GM23248 (cell line): ENCODE data around the gene ACSL6. TPM values are rescaled to one million over a fixed set of nuclear protein-coding genes. Genes with fewer than 3 reads are reported as not detected.

Experiments
- DNase-seq: peaks from one replicate; pipeline ENCODE4 v3.0.0-alpha.2; 2015
- H2AFZ ChIP-seq: fragments of 200-600 bp; sonication (generic); 2 replicates; pipeline ENCODE4 v1.6.1; 2016; ENCODE audit warnings: antibody characterized with exemption
- H3F3A ChIP-seq: fragments of 200-600 bp; sonication (generic); 2 replicates; pipeline ENCODE4 v1.6.1; 2016; ENCODE audit warnings: mild to moderate bottlenecking, antibody characterized with exemption, mixed run types; ENCODE audit not compliant: insufficient read depth
- H3K27ac ChIP-seq: fragments of 200-600 bp; sonication (generic); 2 replicates; pipeline ENCODE4 v1.5.1; 2016; ENCODE audit warnings: mild to moderate bottlenecking
- H3K27me3 ChIP-seq: fragments of 200-600 bp; sonication (generic); replicated peaks from 2 replicates; pipeline ENCODE4 v1.6.1; 2016; ENCODE audit warnings: mild to moderate bottlenecking; ENCODE audit not compliant: insufficient read depth
- H3K36me3 ChIP-seq: fragments of 200-600 bp; sonication (generic); 2 replicates; pipeline ENCODE4 v1.6.1; 2016; ENCODE audit warnings: low read depth, mild to moderate bottlenecking
- H3K4me1 ChIP-seq: fragments of 200-600 bp; sonication (generic); 2 replicates; pipeline ENCODE4 v1.6.1; 2016; ENCODE audit warnings: mild to moderate bottlenecking; ENCODE audit not compliant: insufficient read depth
- H3K4me2 ChIP-seq: fragments of 200-600 bp; sonication (generic); one replicate; pipeline ENCODE4 v1.6.1; 2016; ENCODE audit warnings: mild to moderate bottlenecking; ENCODE audit not compliant: unreplicated experiment
- H3K4me3 ChIP-seq: fragments of 200-600 bp; sonication (generic); 2 replicates; pipeline ENCODE4 v1.5.1; 2016; ENCODE audit warnings: mild to moderate bottlenecking
- H3K79me2 ChIP-seq: fragments of 200-600 bp; sonication (generic); 2 replicates; pipeline ENCODE4 v1.6.1; 2016; ENCODE audit warnings: mild to moderate bottlenecking; ENCODE audit not compliant: insufficient read depth
- H3K9ac ChIP-seq: fragments of 200-600 bp; sonication (generic); 2 replicates; pipeline ENCODE4 v1.6.1; 2016; ENCODE audit warnings: mild to moderate bottlenecking
- H3K9me2 ChIP-seq: fragments of 200-600 bp; sonication (generic); 2 replicates; pipeline ENCODE4 v1.6.1; 2016; ENCODE audit warnings: mixed run types, mild to moderate bottlenecking, moderate library complexity; ENCODE audit not compliant: insufficient read depth
- H3K9me3 ChIP-seq: fragments of 200-600 bp; sonication (generic); one replicate; pipeline ENCODE4 v1.6.1; 2017; ENCODE audit warnings: low read depth
- H4K20me1 ChIP-seq: fragments of 200-600 bp; sonication (generic); 2 replicates; pipeline ENCODE4 v1.6.0; 2016; ENCODE audit not compliant: insufficient read depth
- EZH2 ChIP-seq: fragments of 200-600 bp; sonication (generic); IDR thresholded peaks from 2 replicates; pipeline ENCODE4 v1.6.1; 2018; ENCODE audit warnings: antibody characterized with exemption, mild to moderate bottlenecking; ENCODE audit not compliant: insufficient read depth, poor library complexity, severe bottlenecking
- EZH2phosphoT487 ChIP-seq: fragments of 200-600 bp; sonication (generic); IDR thresholded peaks from 2 replicates; pipeline ENCODE4 v1.6.1; 2018; ENCODE audit warnings: antibody characterized with exemption, moderate library complexity, mild to moderate bottlenecking, low read depth; ENCODE audit not compliant: insufficient read depth
- WGBS, 2 experiments: methylation state at CpG; one replicate each; pipeline ENCODE4 v1.1.6; 2015 to 2017; ENCODE audit warnings: low lambda C conversion rate in 2 of 2, low coverage in 1 of 2; ENCODE audit errors: missing lambda C conversion rate in 2 of 2; 5-methylcytosine and 5-hydroxymethylcytosine counted together
- in situ Hi-C: fragments of 300-500 bp; cut with MboI; formaldehyde crosslinking; loops from 2 replicates; pipeline ENCODE4 v1.15.0; 2020
- polyA plus RNA-seq: library from polyadenylated mRNA; unstranded; fragments of >200 nt; fragmentation: Nextera tagmentation; extraction: Ambion mirVana; gene quantifications from 2 replicates; pipeline ENCODE4 v1.2.1, GENCODE V29; 2016
- total RNA-seq: library from RNA; depleted of rRNA; stranded (reverse); fragments of >200 nt; shearing (Covaris generic); gene quantifications from 2 replicates; pipeline ENCODE4 v1.2.3, GENCODE V29; 2014

ACSL6 gene
- total and polyA plus RNA-seq, 2 experiments from 2014 or later: 0.11 TPM; not detected in 1

GRCh38 chr5:131968396-131968954 is 43.0 kb downstream of the ACSL6 start:
- no peaks in the 10 kb centered on the region for H3K9me2 ChIP-seq
- no peaks in the 10 kb centered on the region for H3K79me2 ChIP-seq
- no peaks in the 10 kb centered on the region for H3F3A ChIP-seq
- H2AFZ ChIP-seq: no peak overlapping the region
- peaks cover 3% of the 10 kb centered on the region; the same call in 1 of the 2 replicates for H3K27me3 ChIP-seq
- H3K4me3 ChIP-seq: no peak overlapping the region
- H4K20me1 ChIP-seq: no peaks in the 10 kb centered on the region
- H3K9me3 ChIP-seq: no peaks in the 10 kb centered on the region
- peak; percentile 35 for DNase-seq
- no peaks in the 10 kb centered on the region for H3K4me1 ChIP-seq
- in situ Hi-C loops: no loop called here
- H3K4me2 ChIP-seq: no peak overlapping the region
- TF ChIP-seq EZH2phosphoT487 (no peak), EZH2 (no peak)
- H3K27ac ChIP-seq: no peak overlapping the region
- H3K36me3 ChIP-seq: no peaks in the 10 kb centered on the region
- no peak overlapping the region for H3K9ac ChIP-seq
- 39 to 43% methylated on average over 5 of the region's 5 CpGs for WGBS, 2 experiments

DNA sequence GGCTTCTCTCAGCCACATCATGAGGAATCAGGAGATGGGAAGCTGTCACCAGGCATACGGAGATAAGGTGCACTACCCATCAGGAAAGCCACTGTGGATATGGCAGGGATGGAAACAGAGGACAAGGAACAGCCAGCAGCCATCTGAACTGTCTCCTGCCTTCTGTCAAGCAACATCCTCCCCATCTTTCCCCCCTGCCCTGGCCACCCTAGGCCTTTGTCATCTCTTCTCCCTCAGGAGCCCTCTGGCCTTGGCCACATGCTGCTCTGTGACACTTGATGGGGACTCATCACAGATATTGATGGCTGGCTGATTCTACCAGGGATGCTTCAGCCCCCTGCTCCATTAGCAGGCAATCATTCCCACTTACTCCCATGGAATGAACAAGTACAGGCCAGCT is 44.9 kb downstream of the ACSL6 start:
- H3K4me2 ChIP-seq: no peak overlapping the region
- no peak overlapping the region for H3K9ac ChIP-seq
- no peaks in the 10 kb centered on the region for H3F3A ChIP-seq
- H3K9me3 ChIP-seq: no peaks in the 10 kb centered on the region
- WGBS, 2 experiments: 41 to 47% methylated on average over 1 of the region's 1 CpG
- H3K27ac ChIP-seq: no peak overlapping the region
- TF ChIP-seq EZH2: no peak
- H3K4me3 ChIP-seq: no peak overlapping the region
- DNase-seq: no peak
- no peaks in the 10 kb centered on the region for H3K9me2 ChIP-seq
- H3K79me2 ChIP-seq: no peaks in the 10 kb centered on the region
- no peaks in the 10 kb centered on the region for H4K20me1 ChIP-seq
- in situ Hi-C loops: no loop called here
- no peaks in the 10 kb centered on the region for H3K4me1 ChIP-seq
- H3K36me3 ChIP-seq: no peaks in the 10 kb centered on the region
- peaks cover 3% of the 10 kb centered on the region; the same call in 1 of the 2 replicates for H3K27me3 ChIP-seq
- no peak overlapping the region for H2AFZ ChIP-seq

DNA sequence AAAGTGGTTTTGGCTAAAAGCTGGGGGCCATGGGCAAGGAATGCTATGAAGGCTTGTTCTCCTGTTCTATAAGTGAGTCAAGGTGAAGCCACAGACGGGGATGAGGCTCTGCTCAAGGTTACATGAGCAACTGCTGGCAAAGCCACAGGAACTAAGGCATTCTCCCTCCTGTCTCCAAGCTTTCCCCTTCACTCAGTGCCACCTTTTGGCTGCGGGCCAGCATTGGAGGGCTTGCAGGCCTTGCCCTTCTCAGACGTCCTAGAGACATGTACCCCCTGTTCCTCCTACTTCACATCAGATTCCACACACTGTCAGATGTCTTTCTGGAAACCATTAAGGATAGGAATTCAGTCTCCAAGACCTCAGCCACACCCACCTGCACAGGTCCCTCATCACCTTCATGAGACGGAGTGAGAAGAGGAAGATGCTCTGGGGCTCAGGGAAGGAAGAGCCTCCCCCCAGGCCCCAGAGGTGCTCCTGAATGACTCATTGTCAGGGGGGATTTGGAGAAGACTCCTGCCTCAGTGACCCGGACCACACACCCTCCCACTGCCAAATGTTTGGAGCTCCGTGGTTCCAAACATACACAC is 45.5 kb downstream of the ACSL6 start:
- 45 to 47% methylated on average over 6 of the region's 6 CpGs for WGBS, 2 experiments

GRCh38 chr5:131959906-131960305 is 51.6 kb downstream of the ACSL6 start:
- no peaks in the 10 kb centered on the region for H3K36me3 ChIP-seq
- H3K4me3 ChIP-seq: no peak overlapping the region
- H3K4me1 ChIP-seq: no peaks in the 10 kb centered on the region
- WGBS, 2 experiments: 43 to 46% methylated on average over 3 of the region's 3 CpGs
- H3K9ac ChIP-seq: no peak overlapping the region
- no peaks in the 10 kb centered on the region for H3F3A ChIP-seq
- H3K79me2 ChIP-seq: no peaks in the 10 kb centered on the region
- H3K9me3 ChIP-seq: no peaks in the 10 kb centered on the region
- no peak overlapping the region for H2AFZ ChIP-seq
- no peak for DNase-seq
- H3K27me3 ChIP-seq: no peaks in the 10 kb centered on the region
- no peaks in the 10 kb centered on the region for H4K20me1 ChIP-seq
- no peak overlapping the region for H3K27ac ChIP-seq
- in situ Hi-C loops: no loop called here
- TF ChIP-seq EZH2phosphoT487 (no peak), EZH2 (no peak)
- no peak overlapping the region for H3K4me2 ChIP-seq
- no peaks in the 10 kb centered on the region for H3K9me2 ChIP-seq

More for the DNA sequence above, 45.5 kb downstream of the ACSL6 start:
- DNase-seq: no peak
- Histone ChIP-seq H3K9me2 (no peaks in the 10 kb centered on the region), H3K9me3 (no peaks in the 10 kb centered on the region), H3K36me3 (no peaks in the 10 kb centered on the region), H3F3A (no peaks in the 10 kb centered on the region), H2AFZ (no peak overlapping the region), H3K4me1 (no peaks in the 10 kb centered on the region), H3K79me2 (no peaks in the 10 kb centered on the region), H3K4me3 (no peak overlapping the region), H3K27ac (no peak overlapping the region), H3K9ac (no peak overlapping the region), H3K27me3 (peaks cover 3% of the 10 kb centered on the region; the same call in 1 of the 2 replicates), H4K20me1 (no peaks in the 10 kb centered on the region), H3K4me2 (no peak overlapping the region)
- TF ChIP-seq EZH2phosphoT487: no peak
- in situ Hi-C loops: no loop called here
